HL-60 (cell line): ENCODE measurements around the gene GAPDHS.

ENCODE experiments used
- POLR2AphosphoS5 ChIP-seq: IDR thresholded peaks from 2 replicates; pipeline ENCODE4 v1.6.1; 2012; ENCODE audit warnings: low read depth
- TF ChIP-seq, protein P1 (sequence below): IDR thresholded peaks from one replicate; pipeline ENCODE4 v1.5.1; 2011; ENCODE audit warnings: low read length, control low read depth, inconsistent platforms; ENCODE audit not compliant: insufficient read depth
- TF ChIP-seq, protein P2 (sequence below): IDR thresholded peaks from 2 replicates; pipeline ENCODE4 v1.6.1; 2012; ENCODE audit warnings: low read depth; ENCODE audit not compliant: insufficient replicate concordance

- TF ChIP-seq, protein P1, sequence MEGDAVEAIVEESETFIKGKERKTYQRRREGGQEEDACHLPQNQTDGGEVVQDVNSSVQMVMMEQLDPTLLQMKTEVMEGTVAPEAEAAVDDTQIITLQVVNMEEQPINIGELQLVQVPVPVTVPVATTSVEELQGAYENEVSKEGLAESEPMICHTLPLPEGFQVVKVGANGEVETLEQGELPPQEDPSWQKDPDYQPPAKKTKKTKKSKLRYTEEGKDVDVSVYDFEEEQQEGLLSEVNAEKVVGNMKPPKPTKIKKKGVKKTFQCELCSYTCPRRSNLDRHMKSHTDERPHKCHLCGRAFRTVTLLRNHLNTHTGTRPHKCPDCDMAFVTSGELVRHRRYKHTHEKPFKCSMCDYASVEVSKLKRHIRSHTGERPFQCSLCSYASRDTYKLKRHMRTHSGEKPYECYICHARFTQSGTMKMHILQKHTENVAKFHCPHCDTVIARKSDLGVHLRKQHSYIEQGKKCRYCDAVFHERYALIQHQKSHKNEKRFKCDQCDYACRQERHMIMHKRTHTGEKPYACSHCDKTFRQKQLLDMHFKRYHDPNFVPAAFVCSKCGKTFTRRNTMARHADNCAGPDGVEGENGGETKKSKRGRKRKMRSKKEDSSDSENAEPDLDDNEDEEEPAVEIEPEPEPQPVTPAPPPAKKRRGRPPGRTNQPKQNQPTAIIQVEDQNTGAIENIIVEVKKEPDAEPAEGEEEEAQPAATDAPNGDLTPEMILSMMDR = no peak
- TF ChIP-seq, protein P2, sequence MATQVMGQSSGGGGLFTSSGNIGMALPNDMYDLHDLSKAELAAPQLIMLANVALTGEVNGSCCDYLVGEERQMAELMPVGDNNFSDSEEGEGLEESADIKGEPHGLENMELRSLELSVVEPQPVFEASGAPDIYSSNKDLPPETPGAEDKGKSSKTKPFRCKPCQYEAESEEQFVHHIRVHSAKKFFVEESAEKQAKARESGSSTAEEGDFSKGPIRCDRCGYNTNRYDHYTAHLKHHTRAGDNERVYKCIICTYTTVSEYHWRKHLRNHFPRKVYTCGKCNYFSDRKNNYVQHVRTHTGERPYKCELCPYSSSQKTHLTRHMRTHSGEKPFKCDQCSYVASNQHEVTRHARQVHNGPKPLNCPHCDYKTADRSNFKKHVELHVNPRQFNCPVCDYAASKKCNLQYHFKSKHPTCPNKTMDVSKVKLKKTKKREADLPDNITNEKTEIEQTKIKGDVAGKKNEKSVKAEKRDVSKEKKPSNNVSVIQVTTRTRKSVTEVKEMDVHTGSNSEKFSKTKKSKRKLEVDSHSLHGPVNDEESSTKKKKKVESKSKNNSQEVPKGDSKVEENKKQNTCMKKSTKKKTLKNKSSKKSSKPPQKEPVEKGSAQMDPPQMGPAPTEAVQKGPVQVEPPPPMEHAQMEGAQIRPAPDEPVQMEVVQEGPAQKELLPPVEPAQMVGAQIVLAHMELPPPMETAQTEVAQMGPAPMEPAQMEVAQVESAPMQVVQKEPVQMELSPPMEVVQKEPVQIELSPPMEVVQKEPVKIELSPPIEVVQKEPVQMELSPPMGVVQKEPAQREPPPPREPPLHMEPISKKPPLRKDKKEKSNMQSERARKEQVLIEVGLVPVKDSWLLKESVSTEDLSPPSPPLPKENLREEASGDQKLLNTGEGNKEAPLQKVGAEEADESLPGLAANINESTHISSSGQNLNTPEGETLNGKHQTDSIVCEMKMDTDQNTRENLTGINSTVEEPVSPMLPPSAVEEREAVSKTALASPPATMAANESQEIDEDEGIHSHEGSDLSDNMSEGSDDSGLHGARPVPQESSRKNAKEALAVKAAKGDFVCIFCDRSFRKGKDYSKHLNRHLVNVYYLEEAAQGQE = no peak
- TF ChIP-seq POLR2AphosphoS5 = no peak
These were observed 25.4 kb downstream of the GAPDHS start for GRCh38 chr19:35558400-35559280.
